Measurements from ENCODE around the gene MOB4. TPM values are rescaled to one million over a fixed set of nuclear protein-coding genes. Genes with fewer than 3 reads are reported as not detected.

MOB4 gene
- polyA plus RNA-seq, 3 donors: 14.8 to 32.4 (median 30.4) TPM

GRCh38 chr2:197500503-197501131 is 15.2 kb upstream of the MOB4 start:
- H3K79me2 ChIP-seq (ENCODE audit: insufficient read depth, low read length): peaks cover 77% of the 10 kb centered on the region
- H3K36me3 Mint-ChIP-seq: peaks cover 31 to 42% of the 10 kb centered on the region in 2 donors
- H3K4me1 Mint-ChIP-seq: peaks cover 42% of the 10 kb centered on the region
- H3K4me2 ChIP-seq (replicated peaks; ENCODE audit: extremely low read depth, low read length, poor library complexity, severe bottlenecking): peak overlapping the region; percentile 96
- H3K27ac Mint-ChIP-seq: peak overlapping the region; percentile 91 to 98 (median 94)
- peak overlapping the region; percentile 84 to 95 (median 91) for H3K4me3 ChIP-seq (replicated peaks in 1 of 3; ENCODE audit: low read depth in 2 of 3, low read length in 3 of 3)
- peaks cover 22 to 42% of the 10 kb centered on the region in 2 donors for H3K4me1 ChIP-seq (ENCODE audit: control insufficient read depth in 1 of 2, insufficient read depth in 2 of 2, low read length in 2 of 2)
- no peaks in the 10 kb centered on the region for H3K9me3 Mint-ChIP-seq
- peaks cover 24 to 48% of the 10 kb centered on the region in 2 donors for H3K36me3 ChIP-seq (replicated peaks in 1 of 2; ENCODE audit: control insufficient read depth in 1 of 2, insufficient read depth in 2 of 2, low read length in 2 of 2)
- DNase-seq: no peak
- peak overlapping the region; percentile 89 for H2AFZ ChIP-seq (ENCODE audit: insufficient read depth, low read depth, low read length, poor library complexity, severe bottlenecking)
- peak overlapping the region; percentile 91 to 97 for H3K27ac ChIP-seq (ENCODE audit: low read depth in 1 of 2, low read length in 2 of 2)
- TF ChIP-seq CTCF (IDR thresholded peaks at IDR 0.05): no peak
- H3K9ac ChIP-seq (ENCODE audit: insufficient read depth, low read length, poor library complexity, severe bottlenecking): peak overlapping the region; percentile 79
- H4K20me1 ChIP-seq (ENCODE audit: insufficient read depth, low read length): peaks cover 16% of the 10 kb centered on the region
- no peaks in the 10 kb centered on the region for H3K9me3 ChIP-seq (replicated peaks in 1 of 2; ENCODE audit: control insufficient read depth in 1 of 2, insufficient read depth in 1 of 2, low read length in 2 of 2)
- no peaks in the 10 kb centered on the region for H3K27me3 ChIP-seq (ENCODE audit: control insufficient read depth in 2 of 2, insufficient read depth in 2 of 2, low read length in 2 of 2)
- peak overlapping the region; percentile 94 to 96 for H3K4me3 Mint-ChIP-seq
- H3K27me3 Mint-ChIP-seq (ENCODE audit: low read depth in 3 of 3): no peaks in the 10 kb centered on the region
- 2% methylated on average over 16 of the region's 30 CpGs for WGBS (ENCODE audit: insufficient coverage)
- intact Hi-C loops (cut with micrococcal nuclease): loop anchor here in 1 of 2 donors (2.0 to 5.0 kb wide), 3 partner anchors 14 to 63 kb away; partner anchors contain the start of gene SF3B1

DNA sequence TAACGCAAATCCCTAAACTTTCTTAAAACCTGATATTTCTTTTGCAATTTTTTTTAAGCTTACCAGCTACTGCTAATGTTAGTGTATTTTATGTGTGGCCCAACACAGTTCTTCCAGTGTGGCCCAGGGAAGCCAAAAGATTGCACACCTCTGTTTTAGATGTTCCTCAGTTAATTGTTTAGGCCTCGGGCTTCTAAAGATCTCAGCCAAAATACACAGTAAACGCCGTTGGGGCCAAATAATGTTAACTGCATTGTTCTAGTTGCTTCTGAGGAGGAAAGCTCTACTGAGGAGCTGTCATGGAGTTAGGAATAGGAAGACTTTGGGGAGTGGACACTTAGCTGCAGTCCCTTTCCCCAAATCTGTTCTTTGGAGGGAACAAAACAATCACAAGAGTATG is 13.7 kb upstream of the MOB4 start:
- WGBS (ENCODE audit: insufficient coverage): no CpG with 5 or more reads among the region's 4 CpGs

More for the DNA sequence above, 13.7 kb upstream of the MOB4 start:
- no peaks in the 10 kb centered on the region for H3K27me3 ChIP-seq (ENCODE audit: control insufficient read depth in 2 of 2, insufficient read depth in 2 of 2, low read length in 2 of 2)
- TF ChIP-seq CTCF (IDR thresholded peaks at IDR 0.05): no peak
- peak overlapping the region in 3 of 7 donors; percentile 28 to 54 (median 41) for H3K27ac Mint-ChIP-seq
- H3K36me3 ChIP-seq (replicated peaks in 1 of 2; ENCODE audit: control insufficient read depth in 1 of 2, insufficient read depth in 2 of 2, low read length in 2 of 2): peaks cover 10 to 32% of the 10 kb centered on the region in 2 donors
- H3K9me3 Mint-ChIP-seq: no peaks in the 10 kb centered on the region
- peaks cover 61% of the 10 kb centered on the region for H3K79me2 ChIP-seq (ENCODE audit: insufficient read depth, low read length)
- H3K4me3 Mint-ChIP-seq: no peak overlapping the region
- peaks cover 22 to 38% of the 10 kb centered on the region in 2 donors for H3K4me1 ChIP-seq (ENCODE audit: control insufficient read depth in 1 of 2, insufficient read depth in 2 of 2, low read length in 2 of 2)
- peaks cover 16 to 26% of the 10 kb centered on the region in 2 donors for H3K36me3 Mint-ChIP-seq
- no peak overlapping the region for H3K9ac ChIP-seq (ENCODE audit: insufficient read depth, low read length, poor library complexity, severe bottlenecking)
- no peak overlapping the region for H3K4me3 ChIP-seq (replicated peaks in 1 of 3; ENCODE audit: low read depth in 2 of 3, low read length in 3 of 3)
- peaks cover 33% of the 10 kb centered on the region for H3K4me1 Mint-ChIP-seq
- no peaks in the 10 kb centered on the region for H3K27me3 Mint-ChIP-seq (ENCODE audit: low read depth in 3 of 3)
- peak overlapping the region in 1 of 2 donors; percentile 3 for H3K27ac ChIP-seq (ENCODE audit: low read depth in 1 of 2, low read length in 2 of 2)
- H4K20me1 ChIP-seq (ENCODE audit: insufficient read depth, low read length): peaks cover 16% of the 10 kb centered on the region
- intact Hi-C loops (cut with micrococcal nuclease): loop anchor here in 1 of 2 donors (5.0 kb wide), 1 partner anchor 65 kb away; the partner anchor contains the start of gene SF3B1
- no peak overlapping the region for H2AFZ ChIP-seq (ENCODE audit: insufficient read depth, low read depth, low read length, poor library complexity, severe bottlenecking)
- no peak for DNase-seq
- no peak overlapping the region for H3K4me2 ChIP-seq (replicated peaks; ENCODE audit: extremely low read depth, low read length, poor library complexity, severe bottlenecking)
- H3K9me3 ChIP-seq (replicated peaks in 1 of 2; ENCODE audit: control insufficient read depth in 1 of 2, insufficient read depth in 1 of 2, low read length in 2 of 2): no peaks in the 10 kb centered on the region
